HG02588 (cell line): ENCODE results near the gene TXLNA.

Experiments
- ATAC-seq: cut with Tn5 transposase; IDR thresholded peaks from one replicate; pipeline ENCODE4 v1.9.1; 2021; ENCODE audit warnings: mild to moderate bottlenecking, moderate library complexity; ENCODE audit not compliant: unreplicated experiment

Gene TXLNA

GRCh38 chr1:32182060-32182459, 2.6 kb downstream of the TXLNA start:
- ATAC-seq = no peak

GRCh38 chr1:32184650-32185049, 5.2 kb downstream of the TXLNA start:
- no peak for ATAC-seq

GRCh38 chr1:32186077-32186476, 6.6 kb downstream of the TXLNA start:
- no peak for ATAC-seq

- ATAC-seq = no peak
Measured at GRCh38 chr1:32186491-32186890, 7.0 kb downstream of the TXLNA start.

GRCh38 chr1:32187850-32188249, 8.4 kb downstream of the TXLNA start:
- no peak for ATAC-seq

- no peak for ATAC-seq
Measured at GRCh38 chr1:32192220-32192948, 12.9 kb downstream of the TXLNA start.

- ATAC-seq = no peak
Measured at GRCh38 chr1:32194984-32195383, 15.5 kb downstream of the TXLNA start.

GRCh38 chr1:32195531-32195930, 16.1 kb downstream of the TXLNA start:
- no peak for ATAC-seq

GRCh38 chr1:32195972-32196823, 16.7 kb downstream of the TXLNA start:
- ATAC-seq = no peak

GRCh38 chr1:32197074-32197473, 17.6 kb downstream of the TXLNA start:
- no peak for ATAC-seq

- ATAC-seq = no peak
Measured at GRCh38 chr1:32197837-32198236, 18.4 kb downstream of the TXLNA start.

GRCh38 chr1:32198237-32199042, 19.0 kb downstream of the TXLNA start:
- ATAC-seq = no peak

GRCh38 chr1:32199043-32199716, 19.7 kb downstream of the TXLNA start:
- ATAC-seq = no peak

GRCh38 chr1:32199717-32200072, 20.2 kb downstream of the TXLNA start:
- no peak for ATAC-seq

- ATAC-seq = no peak
Measured at GRCh38 chr1:32200226-32201010, 20.9 kb downstream of the TXLNA start, which contains the start of gene CCDC28B. Gene CCDC28B (plus strand): TSS chr1:32200595. CDS start chr1:32201936, 1,341 bp downstream.

GRCh38 chr1:32201011-32201855, 21.8 kb downstream of the TXLNA start:
- peak; percentile 39 for ATAC-seq

- ATAC-seq = no peak
Measured at GRCh38 chr1:32204943-32205361, 25.5 kb downstream of the TXLNA start.

GRCh38 chr1:32205401-32206370, 26.2 kb downstream of the TXLNA start, which contains the start of gene IQCC:
Gene IQCC (plus strand): TSS chr1:32205671. CDS start chr1:32205682, 11 bp downstream.
- ATAC-seq = peak; percentile 52
